ENCODE results near the gene ZNF90. TPM values are rescaled to one million over a fixed set of nuclear protein-coding genes. Genes with fewer than 3 reads are reported as not detected.
A peak's percentile ranks its signal among the peaks of the same experiment; 100 is the strongest.

The ZNF90 gene
- total and polyA plus RNA-seq, 2 of the 8 experiments (the other 6 are each of a cell fraction or from before 2014, with no cell fraction given), result 41.2 to 114 TPM

DNA sequence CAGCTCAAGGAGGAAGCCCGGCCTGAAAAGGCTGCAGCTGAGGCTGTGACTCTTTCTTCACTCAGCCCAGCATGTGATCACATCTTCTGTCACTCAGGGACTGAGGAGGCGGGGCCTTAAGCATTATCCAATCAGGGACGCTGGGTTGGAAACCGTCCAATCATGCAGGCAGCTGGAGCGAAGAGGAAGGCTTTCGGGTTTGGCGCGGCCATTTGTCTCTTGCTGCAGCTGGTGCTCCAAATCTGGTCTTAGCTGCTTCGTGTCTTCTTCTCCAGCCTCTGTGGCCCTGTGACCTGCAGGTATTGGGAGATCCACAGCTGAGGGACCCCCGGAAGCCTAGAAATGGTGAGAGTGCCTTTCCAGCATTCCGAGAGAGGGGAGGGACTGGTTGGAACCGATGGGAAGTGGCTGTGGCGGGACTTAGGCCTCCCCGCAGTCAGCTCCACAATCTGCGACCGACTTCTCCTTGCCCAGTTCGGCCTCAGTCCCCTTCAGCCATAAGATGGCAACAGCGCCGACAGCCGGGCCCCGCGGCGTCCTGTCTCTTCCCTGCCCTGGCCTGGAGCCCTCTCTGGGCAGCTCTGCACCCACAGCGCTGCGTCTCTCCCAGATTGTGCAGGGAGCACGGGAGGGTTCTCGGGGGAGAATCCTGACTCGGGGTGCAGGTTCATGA is at the start of gene ZNF90 (continued):
- TF ChIP-seq, protein P1, sequence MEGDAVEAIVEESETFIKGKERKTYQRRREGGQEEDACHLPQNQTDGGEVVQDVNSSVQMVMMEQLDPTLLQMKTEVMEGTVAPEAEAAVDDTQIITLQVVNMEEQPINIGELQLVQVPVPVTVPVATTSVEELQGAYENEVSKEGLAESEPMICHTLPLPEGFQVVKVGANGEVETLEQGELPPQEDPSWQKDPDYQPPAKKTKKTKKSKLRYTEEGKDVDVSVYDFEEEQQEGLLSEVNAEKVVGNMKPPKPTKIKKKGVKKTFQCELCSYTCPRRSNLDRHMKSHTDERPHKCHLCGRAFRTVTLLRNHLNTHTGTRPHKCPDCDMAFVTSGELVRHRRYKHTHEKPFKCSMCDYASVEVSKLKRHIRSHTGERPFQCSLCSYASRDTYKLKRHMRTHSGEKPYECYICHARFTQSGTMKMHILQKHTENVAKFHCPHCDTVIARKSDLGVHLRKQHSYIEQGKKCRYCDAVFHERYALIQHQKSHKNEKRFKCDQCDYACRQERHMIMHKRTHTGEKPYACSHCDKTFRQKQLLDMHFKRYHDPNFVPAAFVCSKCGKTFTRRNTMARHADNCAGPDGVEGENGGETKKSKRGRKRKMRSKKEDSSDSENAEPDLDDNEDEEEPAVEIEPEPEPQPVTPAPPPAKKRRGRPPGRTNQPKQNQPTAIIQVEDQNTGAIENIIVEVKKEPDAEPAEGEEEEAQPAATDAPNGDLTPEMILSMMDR (IDR thresholded peaks at IDR 0.05; ENCODE audit: control extremely low read depth in 1 of 3, insufficient read depth in 1 of 3, low read depth in 1 of 3, low read length in 3 of 3), result peak in 1 of 3 experiments; percentile 6; a peak in 1 of 4 replicates
- no peak for TF ChIP-seq CBX5 (IDR thresholded peaks at IDR 0.05; ENCODE audit: low read depth, low read length)
- TF ChIP-seq POLR2A (IDR thresholded peaks at IDR 0.05; ENCODE audit: control extremely low read depth in 1 of 2, low read depth in 2 of 2, low read length in 2 of 2), result peak; percentile 79 to 88
- TF ChIP-seq, protein P2, sequence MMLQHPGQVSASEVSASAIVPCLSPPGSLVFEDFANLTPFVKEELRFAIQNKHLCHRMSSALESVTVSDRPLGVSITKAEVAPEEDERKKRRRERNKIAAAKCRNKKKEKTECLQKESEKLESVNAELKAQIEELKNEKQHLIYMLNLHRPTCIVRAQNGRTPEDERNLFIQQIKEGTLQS (IDR thresholded peaks at IDR 0.05; ENCODE audit: insufficient read depth, low read depth, low read length), result no peak
- TF ChIP-seq EP300 (IDR thresholded peaks at IDR 0.05; ENCODE audit: borderline replicate concordance in 1 of 2, low read depth in 2 of 2, low read length in 2 of 2), result no peak
- TF ChIP-seq ASH2L (IDR thresholded peaks at IDR 0.05; ENCODE audit: low read length), result peak; percentile 69
- TF ChIP-seq JUND (IDR thresholded peaks at IDR 0.05; ENCODE audit: low read length), result no peak
- TF ChIP-seq SAP30 (IDR thresholded peaks at IDR 0.05; ENCODE audit: insufficient read depth, insufficient replicate concordance, low read length), result peak; percentile 66
- TF ChIP-seq CEBPB (IDR thresholded peaks at IDR 0.05; ENCODE audit: low read depth, low read length), result peak; percentile 69
- TF ChIP-seq KDM4A (IDR thresholded peaks at IDR 0.05; ENCODE audit: low read depth, low read length, severe bottlenecking), result peak; percentile 27
- peak; percentile 68 for TF ChIP-seq TAF7 (optimal IDR thresholded peaks at IDR 0.05; ENCODE audit: borderline replicate concordance, low read depth, low read length)
- TF ChIP-seq SIN3A (conservative IDR thresholded peaks at IDR 0.05 in 1 of 2, IDR thresholded peaks at IDR 0.05 in 1 of 2; ENCODE audit: low read depth in 1 of 2, low read length in 2 of 2), result peak in 1 of 2 experiments; percentile 77; a peak in 2 of 4 replicates
- no peak for TF ChIP-seq POU5F1 (IDR thresholded peaks at IDR 0.05; ENCODE audit: low read depth, low read length)
- TF ChIP-seq TAF1 (IDR thresholded peaks at IDR 0.05; ENCODE audit: low read depth, low read length), result peak; percentile 92
- TF ChIP-seq RAD21 (IDR thresholded peaks at IDR 0.05 in 1 of 2, conservative IDR thresholded peaks at IDR 0.05 in 1 of 2; ENCODE audit: low read depth in 2 of 2, low read length in 2 of 2), result peak in 1 of 2 experiments; percentile 8; a peak in 1 of 4 replicates
- TF ChIP-seq TBP (IDR thresholded peaks at IDR 0.05; ENCODE audit: low read depth, low read length), result peak; percentile 72
- peak; percentile 93 for TF ChIP-seq POLR2AphosphoS5 (IDR thresholded peaks at IDR 0.05; ENCODE audit: low read depth, low read length)
- peak; percentile 64 for TF ChIP-seq PHF8 (conservative IDR thresholded peaks at IDR 0.05; ENCODE audit: low read depth, low read length)
- TF ChIP-seq, protein P3, sequence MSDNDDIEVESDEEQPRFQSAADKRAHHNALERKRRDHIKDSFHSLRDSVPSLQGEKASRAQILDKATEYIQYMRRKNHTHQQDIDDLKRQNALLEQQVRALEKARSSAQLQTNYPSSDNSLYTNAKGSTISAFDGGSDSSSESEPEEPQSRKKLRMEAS (IDR thresholded peaks at IDR 0.05), result 0 out of 2 replicates have a peak, but pooled peaks have one; percentile 10
